Prostate gland (tissue), 2 donors: Measurements from ENCODE around the gene ILK. TPM values are rescaled to one million over a fixed set of nuclear protein-coding genes. Genes with fewer than 3 reads are reported as not detected.

Experiments used
- DNase-seq: peaks from one replicate; pipeline ENCODE4 v3.0.0-alpha.2; 2019; ENCODE audit warnings: low spot score
- H3K27ac ChIP-seq, 2 donors: fragments of 200-600 bp; sonication (generic); 2 replicates each; pipeline ENCODE4 v1.5.1; 2017 to 2019
- H3K27me3 ChIP-seq: fragments of 200-600 bp; sonication (generic); replicated peaks from 2 replicates; pipeline ENCODE4 v1.5.1; 2019; ENCODE audit not compliant: insufficient read depth
- H3K36me3 ChIP-seq, 2 donors: fragments of 200-600 bp; sonication (generic); 1 replicate in 1 of 2; 2 replicates in 1 of 2; pipeline versions ENCODE4 v1.5.1 to v1.8.1; 2017 to 2019
- H3K4me1 ChIP-seq: fragments of 200-600 bp; sonication (generic); replicated peaks from 2 replicates; pipeline ENCODE4 v1.5.1; 2019
- H3K4me3 ChIP-seq, 2 donors: fragments of 200-600 bp; sonication (generic); 2 replicates each; pipeline ENCODE4 v1.5.1; 2017 to 2019
- H3K9me3 ChIP-seq: fragments of 200-600 bp; sonication (generic); 2 replicates; pipeline ENCODE4 v1.5.1; 2017
- POLR2A ChIP-seq: fragments of 450-650 bp; IDR thresholded peaks from one replicate; pipeline ENCODE4 v1.6.1; 2016; ENCODE audit warnings: antibody characterized with exemption, mild to moderate bottlenecking
- POLR2AphosphoS5 ChIP-seq: sonication (generic); formaldehyde crosslinking; IDR thresholded peaks from one replicate; pipeline ENCODE4 v1.6.1; 2017; ENCODE audit warnings: antibody characterized with exemption
- WGBS: methylation state at CpG from one replicate; pipeline ENCODE4 v1.1.5; 2018; 5-methylcytosine and 5-hydroxymethylcytosine counted together
- intact Hi-C: fragments of 100-400 bp; cut with DNase I; formaldehyde crosslinking; loops from one replicate; pipeline ENCODE4 v1.14.2; 2022
- total RNA-seq, 2 donors: library from RNA; depleted of rRNA; stranded (reverse); fragments of >200 nt; gene quantifications; one replicate each; pipeline ENCODE4 v1.1.0, GENCODE V29; 2016
- TF ChIP-seq, protein P1 (sequence below), 4 experiments: fragments of 200-600 bp in 2 of 4; fragments of 450-650 bp in 2 of 4; sonication (generic) in 2 of 4; IDR thresholded peaks; 1 replicate in 3 of 4; 2 replicates in 1 of 4; pipeline ENCODE4 v1.5.1; 2016 to 2019; ENCODE audit warnings: antibody characterized with exemption in 4 of 4, mild to moderate bottlenecking in 2 of 4, moderate library complexity in 2 of 4

ILK gene
- total RNA-seq, 2 donors from 2014 or later, result 172 to 195 TPM

GRCh38 chr11:6598555-6598954 lies 5.0 kb upstream of the ILK start:
- 91% methylated on average over 3 of the region's 3 CpGs for WGBS
- no peaks in the 10 kb centered on the region for H3K9me3 ChIP-seq
- intact Hi-C loops, result loop anchor here (5.0 kb wide), 1 partner anchor 71 kb away; no protein-coding TSS in a partner anchor
- no peak overlapping the region for H3K27ac ChIP-seq
- H3K4me1 ChIP-seq, result peaks cover 7% of the 10 kb centered on the region
- H3K4me3 ChIP-seq, result no peak overlapping the region
- TF ChIP-seq, protein P1, sequence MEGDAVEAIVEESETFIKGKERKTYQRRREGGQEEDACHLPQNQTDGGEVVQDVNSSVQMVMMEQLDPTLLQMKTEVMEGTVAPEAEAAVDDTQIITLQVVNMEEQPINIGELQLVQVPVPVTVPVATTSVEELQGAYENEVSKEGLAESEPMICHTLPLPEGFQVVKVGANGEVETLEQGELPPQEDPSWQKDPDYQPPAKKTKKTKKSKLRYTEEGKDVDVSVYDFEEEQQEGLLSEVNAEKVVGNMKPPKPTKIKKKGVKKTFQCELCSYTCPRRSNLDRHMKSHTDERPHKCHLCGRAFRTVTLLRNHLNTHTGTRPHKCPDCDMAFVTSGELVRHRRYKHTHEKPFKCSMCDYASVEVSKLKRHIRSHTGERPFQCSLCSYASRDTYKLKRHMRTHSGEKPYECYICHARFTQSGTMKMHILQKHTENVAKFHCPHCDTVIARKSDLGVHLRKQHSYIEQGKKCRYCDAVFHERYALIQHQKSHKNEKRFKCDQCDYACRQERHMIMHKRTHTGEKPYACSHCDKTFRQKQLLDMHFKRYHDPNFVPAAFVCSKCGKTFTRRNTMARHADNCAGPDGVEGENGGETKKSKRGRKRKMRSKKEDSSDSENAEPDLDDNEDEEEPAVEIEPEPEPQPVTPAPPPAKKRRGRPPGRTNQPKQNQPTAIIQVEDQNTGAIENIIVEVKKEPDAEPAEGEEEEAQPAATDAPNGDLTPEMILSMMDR (IDR thresholded peaks at IDR 0.05), result no peak
- TF ChIP-seq POLR2AphosphoS5 (no peak), POLR2A (no peak)
- DNase-seq, result no peak
- peaks cover 7 to 22% of the 10 kb centered on the region in 2 donors for H3K36me3 ChIP-seq
- H3K27me3 ChIP-seq, result no peaks in the 10 kb centered on the region

- H3K27me3 ChIP-seq, result no peaks in the 10 kb centered on the region
- 91% methylated on average over 1 of the region's 1 CpG for WGBS
- H3K4me1 ChIP-seq, result peaks cover 7% of the 10 kb centered on the region
- peak; percentile 0 for DNase-seq
- no peak overlapping the region for H3K4me3 ChIP-seq
- intact Hi-C loops, result loop anchor here (5.0 kb wide), 1 partner anchor 72 kb away; no protein-coding TSS in a partner anchor
- no peak overlapping the region for H3K27ac ChIP-seq
- H3K36me3 ChIP-seq, result peaks cover 7 to 22% of the 10 kb centered on the region in 2 donors
- TF ChIP-seq POLR2A (no peak), POLR2AphosphoS5 (no peak)
- TF ChIP-seq, protein P1 (IDR thresholded peaks at IDR 0.05), result no peak
- no peaks in the 10 kb centered on the region for H3K9me3 ChIP-seq
Observed at GRCh38 chr11:6599449-6599848, 4.1 kb upstream of the ILK start.

DNA sequence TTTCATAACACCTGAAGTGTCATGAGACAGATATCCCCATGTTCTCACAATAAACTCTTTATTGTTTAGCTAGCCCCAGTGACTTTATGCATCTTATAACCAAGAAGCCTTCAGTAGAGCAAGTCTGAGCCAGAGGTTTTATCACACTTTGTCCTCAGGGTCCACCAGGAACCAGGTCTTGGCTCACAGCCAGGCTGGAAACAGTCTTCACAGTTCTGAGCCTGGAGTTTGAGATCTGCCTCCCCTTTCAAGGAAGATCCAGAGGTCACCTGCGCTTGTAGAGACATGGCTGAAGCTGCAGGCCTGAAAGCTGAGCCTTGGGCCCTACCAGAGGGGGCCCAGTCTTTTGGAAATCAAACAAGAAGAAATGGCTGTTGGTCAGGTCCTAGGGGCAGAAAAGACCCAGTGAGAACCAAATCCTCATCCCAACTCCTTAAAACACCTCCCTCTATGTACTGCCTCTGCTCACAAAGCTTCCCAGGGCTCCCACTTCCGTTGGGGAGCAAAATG lies 3.6 kb upstream of the ILK start:
- H3K4me3 ChIP-seq, result no peak overlapping the region
- H3K27me3 ChIP-seq, result no peaks in the 10 kb centered on the region
- intact Hi-C loops, result loop anchor here (5.0 kb wide), 4 partner anchors 57 to 278 kb away; partner anchors contain the start of genes ARFIP2, CAVIN3, DCHS1 and TIMM10B
- H3K36me3 ChIP-seq, result peaks cover 7 to 22% of the 10 kb centered on the region in 2 donors
- peaks cover 7% of the 10 kb centered on the region for H3K4me1 ChIP-seq
- peak; percentile 4 for DNase-seq
- H3K9me3 ChIP-seq, result no peaks in the 10 kb centered on the region
- 83% methylated on average over 2 of the region's 2 CpGs for WGBS
- no peak for TF ChIP-seq POLR2AphosphoS5
- no peak for TF ChIP-seq POLR2A
- TF ChIP-seq, protein P1 (IDR thresholded peaks at IDR 0.05), result no peak
- no peak overlapping the region for H3K27ac ChIP-seq

DNA sequence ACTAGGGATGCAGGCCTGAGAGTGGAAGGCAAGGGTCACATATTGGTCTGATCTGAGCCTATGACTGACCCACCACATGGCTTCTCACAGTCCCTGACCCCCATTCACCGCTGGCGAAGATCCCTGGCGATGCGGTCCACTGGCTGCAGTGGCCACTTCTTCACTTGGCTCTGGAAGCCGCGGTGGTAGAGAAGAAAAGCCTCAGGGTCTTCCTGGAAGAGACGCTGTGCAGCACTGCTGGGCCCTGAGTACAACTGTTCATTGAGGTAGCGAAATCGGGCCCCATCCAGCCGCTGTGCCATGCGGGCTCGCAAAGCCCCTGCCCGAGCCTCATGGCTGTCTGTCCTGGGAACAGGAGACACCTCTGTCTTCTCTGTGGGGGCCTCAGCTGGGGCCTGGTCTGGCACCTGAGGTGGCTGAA lies 2.5 kb upstream of the ILK start:
- Histone ChIP-seq H3K4me3 (no peak overlapping the region), H3K27me3 (no peaks in the 10 kb centered on the region), H3K9me3 (no peaks in the 10 kb centered on the region), H3K4me1 (peaks cover 7% of the 10 kb centered on the region), H3K27ac (no peak overlapping the region), H3K36me3 (peaks cover 7 to 22% of the 10 kb centered on the region in 2 donors)
- TF ChIP-seq, protein P1 (IDR thresholded peaks at IDR 0.05), result no peak
- no peak for TF ChIP-seq POLR2A
- TF ChIP-seq POLR2AphosphoS5, result no peak
- intact Hi-C loops, result loop anchor here (5.0 kb wide), 3 partner anchors 56 to 279 kb away; partner anchors contain the start of genes ARFIP2, CAVIN3, DCHS1 and TIMM10B
- peak; percentile 4 for DNase-seq
- WGBS, result 95% methylated on average over 13 of the region's 13 CpGs
